H1 (cell line): ENCODE data around the gene ALK. TPM values are rescaled to one million over a fixed set of nuclear protein-coding genes. Genes with fewer than 3 reads are reported as not detected.

ENCODE experiments used
- CTCF ChIA-PET: fragments of 300-600 bp; sonication (Branson Sonifier 250); formaldehyde crosslinking; loops from one replicate; lab custom pipeline; 2021; ENCODE audit not compliant: partially characterized antibody; lab: Charles Lee
- POLR2A ChIA-PET: fragments of 300-600 bp; sonication (Branson Sonifier 250); formaldehyde crosslinking; loops from one replicate; lab custom pipeline; 2021; ENCODE audit warnings: inconsistent platforms; ENCODE audit not compliant: partially characterized antibody; lab: Charles Lee
- DNase-seq, 2 experiments: peaks; one replicate each; pipeline versions ENCODE4 v3.0.0 to v3.0.0-alpha.2; 2010 to 2022; ENCODE audit warnings: low spot score in 2 of 2, low read depth in 1 of 2, mixed read lengths in 1 of 2
- FAIRE-seq: peaks from 2 replicates; lab custom pipeline; 2011; peaks lifted over from hg19 to GRCh38; lab: Jason Lieb, UNC
- H2AFZ ChIP-seq: 2 replicates; pipeline ENCODE4 v1.8.1; 2012; ENCODE audit warnings: low read length, inconsistent platforms
- H2AK5ac ChIP-seq: 2 replicates; pipeline ENCODE4 v1.6.1; 2013; ENCODE audit warnings: low read depth, low read length
- H2BK120ac ChIP-seq: replicated peaks from 2 replicates; pipeline ENCODE3; 2013; ENCODE audit warnings: low read depth, low read length, inconsistent platforms
- H2BK12ac ChIP-seq: 2 replicates; pipeline ENCODE4 v1.6.1; 2013; ENCODE audit warnings: low read depth, low read length
- H2BK15ac ChIP-seq: 2 replicates; pipeline ENCODE4 v1.6.1; 2013; ENCODE audit warnings: low read length
- H2BK20ac ChIP-seq: 2 replicates; pipeline ENCODE4 v1.6.1; 2013; ENCODE audit warnings: low read length
- H2BK5ac ChIP-seq: 2 replicates; pipeline ENCODE4 v1.6.1; 2013; ENCODE audit warnings: low read depth, low read length
- H3K14ac ChIP-seq: 2 replicates; pipeline ENCODE4 v1.6.1; 2013; ENCODE audit warnings: inconsistent platforms; ENCODE audit not compliant: insufficient read length
- H3K18ac ChIP-seq: 2 replicates; pipeline ENCODE4 v1.6.1; 2013; ENCODE audit warnings: low read length; ENCODE audit errors: extremely low read depth
- H3K23ac ChIP-seq: 2 replicates; pipeline ENCODE4 v1.6.1; 2013; ENCODE audit warnings: inconsistent platforms; ENCODE audit not compliant: insufficient read length
- H3K23me2 ChIP-seq: 2 replicates; pipeline ENCODE4 v1.6.1; 2013; ENCODE audit warnings: low read depth, low read length
- H3K27ac ChIP-seq: 2 replicates; pipeline ENCODE4 v1.6.1; 2011; ENCODE audit warnings: low read depth, low read length, inconsistent platforms
- H3K27me3 ChIP-seq, 4 experiments: replicated peaks in 1 of 4; 1 replicate in 1 of 4; 2 replicates in 3 of 4; pipeline versions ENCODE4 v1.6.1 to v1.8.1; 2011 to 2013; ENCODE audit warnings: low read length in 3 of 4, mild to moderate bottlenecking in 3 of 4, inconsistent platforms in 2 of 4, mixed read lengths in 2 of 4, moderate library complexity in 1 of 4; ENCODE audit not compliant: control insufficient read depth in 3 of 4, insufficient read depth in 3 of 4; ENCODE audit errors: extremely low read depth in 1 of 4
- H3K36me3 ChIP-seq, 4 experiments: 2 replicates each; pipeline versions ENCODE4 v1.6.1 to v1.8.1; 2011 to 2013; ENCODE audit warnings: mild to moderate bottlenecking in 4 of 4, low read length in 3 of 4, moderate library complexity in 2 of 4, control low read depth in 1 of 4, inconsistent platforms in 1 of 4; ENCODE audit not compliant: insufficient read depth in 4 of 4, control insufficient read depth in 2 of 4
- H3K4ac ChIP-seq: replicated peaks from 2 replicates; pipeline ENCODE3; 2013; ENCODE audit warnings: low read length, low read depth, mixed read lengths, inconsistent platforms; ENCODE audit not compliant: insufficient read length
- H3K4me1 ChIP-seq, 4 experiments: replicated peaks in 1 of 4; 1 replicate in 1 of 4; 2 replicates in 3 of 4; pipeline versions ENCODE4 v1.6.1 to v1.8.1; 2011 to 2013; ENCODE audit warnings: low read length in 3 of 4, inconsistent platforms in 2 of 4, mixed read lengths in 1 of 4; ENCODE audit not compliant: insufficient read depth in 4 of 4, control insufficient read depth in 3 of 4
- H3K4me2 ChIP-seq, 2 experiments: 2 replicates each; pipeline versions ENCODE4 v1.6.1 to v1.8.1; 2011 to 2013; ENCODE audit warnings: low read depth in 2 of 2, low read length in 2 of 2, control low read depth in 1 of 2, inconsistent platforms in 1 of 2, mild to moderate bottlenecking in 1 of 2; ENCODE audit not compliant: insufficient read depth in 1 of 2
- H3K4me3 ChIP-seq, 4 experiments: fragments of 200-600, 300-600 bp in 1 of 4; sonication (generic), shearing (Covaris generic), sonication (Bioruptor Twin) in 1 of 4; 2 replicates each; pipeline versions ENCODE4 v1.5.1 to v1.8.1; 2011 to 2016; ENCODE audit warnings: low read length in 4 of 4, low read depth in 3 of 4, control low read depth in 2 of 4, inconsistent platforms in 2 of 4, mild to moderate bottlenecking in 2 of 4, mixed read lengths in 1 of 4, moderate library complexity in 1 of 4; ENCODE audit not compliant: insufficient read depth in 2 of 4; ENCODE audit errors: extremely low read depth in 1 of 4
- H3K56ac ChIP-seq: replicated peaks from 2 replicates; pipeline ENCODE3; 2013; ENCODE audit warnings: low read depth, mild to moderate bottlenecking, mixed read lengths, low read length, inconsistent platforms; ENCODE audit not compliant: insufficient read length
- H3K79me1 ChIP-seq: 2 replicates; pipeline ENCODE4 v1.6.1; 2013; ENCODE audit warnings: low read depth, low read length, control low read depth
- H3K79me2 ChIP-seq, 2 experiments: 2 replicates each; pipeline versions ENCODE4 v1.6.1 to v1.8.1; 2012 to 2013; ENCODE audit warnings: low read length in 2 of 2, mild to moderate bottlenecking in 2 of 2, inconsistent platforms in 1 of 2; ENCODE audit not compliant: insufficient read depth in 2 of 2, control insufficient read depth in 1 of 2
- H3K9ac ChIP-seq, 4 experiments: replicated peaks in 1 of 4; 1 replicate in 1 of 4; 2 replicates in 3 of 4; pipeline versions ENCODE4 v1.6.1 to v1.8.1; 2011 to 2013; ENCODE audit warnings: low read depth in 3 of 4, low read length in 3 of 4, control low read depth in 2 of 4, mild to moderate bottlenecking in 2 of 4, moderate library complexity in 2 of 4, inconsistent platforms in 1 of 4; ENCODE audit errors: extremely low read depth in 1 of 4
- H3K9me3 ChIP-seq, 2 experiments: 2 replicates each; pipeline versions ENCODE4 v1.6.1 to v1.8.1; 2012 to 2013; ENCODE audit warnings: mild to moderate bottlenecking in 2 of 2, moderate library complexity in 2 of 2, control low read depth in 1 of 2, inconsistent platforms in 1 of 2, low read depth in 1 of 2, low read length in 1 of 2, mixed read lengths in 1 of 2; ENCODE audit not compliant: insufficient read depth in 2 of 2
- H4K20me1 ChIP-seq, 2 experiments: replicated peaks in 1 of 2; 2 replicates each; pipeline versions ENCODE3 to v1.8.1; 2011 to 2013; ENCODE audit warnings: inconsistent platforms in 2 of 2, low read length in 2 of 2, mild to moderate bottlenecking in 1 of 2; ENCODE audit not compliant: insufficient read depth in 2 of 2, control insufficient read depth in 1 of 2
- H4K5ac ChIP-seq: 2 replicates; pipeline ENCODE4 v1.6.1; 2013; ENCODE audit warnings: low read length, low read depth, mixed read lengths, inconsistent platforms; ENCODE audit not compliant: insufficient read length
- H4K8ac ChIP-seq: 2 replicates; pipeline ENCODE4 v1.8.0; 2013; ENCODE audit warnings: mild to moderate bottlenecking, moderate library complexity, low read length, inconsistent platforms; ENCODE audit not compliant: insufficient read depth; ENCODE audit errors: extremely low read depth
- H4K91ac ChIP-seq: replicated peaks from 2 replicates; pipeline ENCODE3; 2013; ENCODE audit warnings: low read length, mixed read lengths, inconsistent platforms; ENCODE audit not compliant: insufficient read length
- BRCA1 ChIP-seq: IDR thresholded peaks from 2 replicates; pipeline ENCODE4 v1.6.1; 2012; ENCODE audit warnings: low read depth, low read length, improper control_type of control experiment
- HDAC2 ChIP-seq, 2 experiments: fragments of 300-600 bp in 1 of 2; sonication (generic) in 1 of 2; IDR thresholded peaks; 2 replicates each; pipeline ENCODE4 v1.6.1; 2011 to 2012; ENCODE audit warnings: low read depth in 2 of 2, low read length in 2 of 2, mild to moderate bottlenecking in 2 of 2, moderate library complexity in 2 of 2, borderline replicate concordance in 1 of 2, inconsistent platforms in 1 of 2
- KDM1A ChIP-seq: fragments of 200-600, 300-600 bp; sonication (generic); IDR thresholded peaks from 2 replicates; pipeline ENCODE4 v1.7.1; 2016; ENCODE audit warnings: mild to moderate bottlenecking, low read length, borderline replicate concordance
- WGBS, 2 experiments: shearing (Covaris generic) in 1 of 2; methylation state at CpG; one replicate each; pipeline versions ENCODE4 v1.1.6 to v1.1.7; 2013 to 2015; ENCODE audit warnings: low lambda C conversion rate in 2 of 2, mixed read lengths in 2 of 2, inconsistent platforms in 1 of 2, low coverage in 1 of 2, missing lambda C conversion rate in 1 of 2; ENCODE audit not compliant: insufficient replicate concordance in 2 of 2, insufficient coverage in 1 of 2, insufficient read length in 1 of 2; ENCODE audit errors: extremely low coverage in 1 of 2, missing lambda C conversion rate in 1 of 2; 5-methylcytosine and 5-hydroxymethylcytosine counted together
- polyA plus RNA-seq, 7 experiments: library from polyadenylated mRNA; depleted of rRNA in 3 of 7; stranded (reverse) in 5 of 7; unstranded in 2 of 7; fragments of >200 nt in 5 of 7; fragments of 200-250 nt in 2 of 7; gene quantifications; 1 replicate in 5 of 7; 2 replicates in 1 of 7; 4 replicates in 1 of 7; pipeline versions ENCODE4 v1.2.1 to v1.2.3, GENCODE V29; 2011 to 2013; ENCODE audit warnings: missing spikeins in 2 of 7, mixed read lengths in 2 of 7
- total RNA-seq: library from RNA; stranded (reverse); fragmentation: NEBNext Ultra II Directional; extraction: Animal tissue kit (Norgen Biotek cat#: 25700); gene quantifications from 2 replicates; pipeline ENCODE4 v1.2.1, GENCODE V29; 2021

The ALK gene
- total and polyA plus RNA-seq, 2 of the 8 experiments (the other 6 are each of a cell fraction or from before 2014, with no cell fraction given) = 0.02 to 0.09 TPM

GRCh38 chr2:29226808-29227207, 694.6 kb downstream of the ALK start:
- Histone ChIP-seq H3K36me3 (no peaks in the 10 kb centered on the region), H3K79me2 (no peaks in the 10 kb centered on the region), H3K18ac (no peak overlapping the region), H3K27me3 (no peaks in the 10 kb centered on the region), H2AFZ (no peak overlapping the region), H3K4me2 (no peak overlapping the region), H3K4ac (no peak overlapping the region), H3K56ac (no peak overlapping the region), H3K9me3 (no peaks in the 10 kb centered on the region), H3K27ac (no peak overlapping the region), H3K79me1 (no peaks in the 10 kb centered on the region), H4K20me1 (no peaks in the 10 kb centered on the region), H3K23me2 (no peaks in the 10 kb centered on the region), H2BK5ac (no peak overlapping the region), H3K14ac (no peak overlapping the region), H4K8ac (no peak overlapping the region), H2BK12ac (peak overlapping the region; percentile 39; the same call in 1 of the 2 replicates), H2AK5ac (no peak overlapping the region), H2BK120ac (no peak overlapping the region), H3K4me3 (no peak overlapping the region), H3K23ac (no peak overlapping the region), H2BK20ac (no peak overlapping the region), H3K4me1 (no peaks in the 10 kb centered on the region), H3K9ac (no peak overlapping the region), H4K91ac (no peak overlapping the region), H2BK15ac (no peak overlapping the region), H4K5ac (no peak overlapping the region)
- WGBS, 2 experiments = 84% methylated on average over 7 of the region's 7 CpGs; no CpG with 5 or more reads in 1 of the 2 experiments
- TF ChIP-seq HDAC2 (IDR thresholded peaks at IDR 0.05; ENCODE audit: borderline replicate concordance in 1 of 2, low read depth in 2 of 2, low read length in 2 of 2) (no peak), BRCA1 (no peak), KDM1A (no peak)
- CTCF ChIA-PET = interaction anchor here (2.8 to 5.8 kb wide), 2 partner anchors 9 to 14 kb away, joined by 13 to 29 read pairs; no protein-coding TSS in a partner anchor
- POLR2A ChIA-PET = no interaction called here
- DNase-seq (no peak), FAIRE-seq (no peak)
